ENCODE measurements around the gene SPTB.

SPTB gene

GRCh38 chr14:64730061-64730440, 149.7 kb downstream of the SPTB start:
- no peak for TF ChIP-seq CEBPB (IDR thresholded peaks at IDR 0.05)

GRCh38 chr14:64729386-64730060, 150.2 kb downstream of the SPTB start:
- TF ChIP-seq USF1 (IDR thresholded peaks at IDR 0.05) (no peak), FOXM1 (IDR thresholded peaks at IDR 0.05; ENCODE audit: borderline replicate concordance, low read depth) (no peak), REST (IDR thresholded peaks at IDR 0.05; ENCODE audit: low read depth) (no peak), TAF1 (IDR thresholded peaks at IDR 0.05; ENCODE audit: low read depth) (no peak), EP300 (IDR thresholded peaks at IDR 0.05; ENCODE audit: borderline replicate concordance) (no peak), ZBTB7A (IDR thresholded peaks at IDR 0.05; ENCODE audit: low read depth) (no peak), NFIC (IDR thresholded peaks at IDR 0.05) (no peak), CEBPB (IDR thresholded peaks at IDR 0.05) (no peak), MAX (IDR thresholded peaks at IDR 0.05) (no peak), EGR1 (IDR thresholded peaks at IDR 0.05) (no peak), TEAD4 (IDR thresholded peaks at IDR 0.05) (no peak), CREB1 (IDR thresholded peaks at IDR 0.05; ENCODE audit: low read depth) (no peak), YY1 (IDR thresholded peaks at IDR 0.05; ENCODE audit: low read depth) (no peak), TCF12 (IDR thresholded peaks at IDR 0.05; ENCODE audit: low read depth) (no peak)

- TF ChIP-seq NFIC (IDR thresholded peaks at IDR 0.05) (no peak), ZBTB7A (IDR thresholded peaks at IDR 0.05; ENCODE audit: low read depth) (no peak), TCF12 (IDR thresholded peaks at IDR 0.05; ENCODE audit: low read depth) (no peak), USF1 (IDR thresholded peaks at IDR 0.05) (no peak), YY1 (IDR thresholded peaks at IDR 0.05; ENCODE audit: low read depth) (no peak), TAF1 (IDR thresholded peaks at IDR 0.05; ENCODE audit: low read depth) (no peak), MAX (IDR thresholded peaks at IDR 0.05) (no peak), RAD21 (IDR thresholded peaks at IDR 0.05; ENCODE audit: low read depth) (no peak), TEAD4 (IDR thresholded peaks at IDR 0.05) (no peak), EP300 (IDR thresholded peaks at IDR 0.05; ENCODE audit: borderline replicate concordance) (no peak)
These were observed 150.9 kb downstream of the SPTB start for GRCh38 chr14:64728856-64729255.

- TF ChIP-seq CEBPB (IDR thresholded peaks at IDR 0.05) (no peak), ZBTB7A (IDR thresholded peaks at IDR 0.05; ENCODE audit: low read depth) (no peak), EP300 (IDR thresholded peaks at IDR 0.05; ENCODE audit: borderline replicate concordance) (no peak)
These were observed 151.6 kb downstream of the SPTB start for GRCh38 chr14:64728106-64728505.

- no peak for TF ChIP-seq YY1 (IDR thresholded peaks at IDR 0.05; ENCODE audit: low read depth)
- no peak for TF ChIP-seq EP300 (IDR thresholded peaks at IDR 0.05; ENCODE audit: borderline replicate concordance)
- no peak for TF ChIP-seq RAD21 (IDR thresholded peaks at IDR 0.05; ENCODE audit: low read depth)
- TF ChIP-seq NFIC (IDR thresholded peaks at IDR 0.05) = no peak
- TF ChIP-seq ZBTB7A (IDR thresholded peaks at IDR 0.05; ENCODE audit: low read depth) = no peak
- TF ChIP-seq USF1 (IDR thresholded peaks at IDR 0.05) = no peak
- TF ChIP-seq EGR1 (IDR thresholded peaks at IDR 0.05) = no peak
- no peak for TF ChIP-seq TAF1 (IDR thresholded peaks at IDR 0.05; ENCODE audit: low read depth)
- no peak for TF ChIP-seq CEBPB (IDR thresholded peaks at IDR 0.05)
- no peak for TF ChIP-seq TEAD4 (IDR thresholded peaks at IDR 0.05)
These were observed 152.1 kb downstream of the SPTB start for GRCh38 chr14:64727551-64728071.

- peak; percentile 30; the same call in 1 of the 2 replicates for TF ChIP-seq TCF12 (IDR thresholded peaks at IDR 0.05; ENCODE audit: low read depth)
- TF ChIP-seq YY1 (IDR thresholded peaks at IDR 0.05; ENCODE audit: low read depth) = no peak
- no peak for TF ChIP-seq ZBTB7A (IDR thresholded peaks at IDR 0.05; ENCODE audit: low read depth)
- TF ChIP-seq EP300 (IDR thresholded peaks at IDR 0.05; ENCODE audit: borderline replicate concordance) = no peak
- 0 out of 2 replicates have a peak, but pooled peaks have one; percentile 8 for TF ChIP-seq TEAD4 (IDR thresholded peaks at IDR 0.05)
- TF ChIP-seq FOXM1 (IDR thresholded peaks at IDR 0.05; ENCODE audit: borderline replicate concordance, low read depth) = no peak
These were observed 153.2 kb downstream of the SPTB start for GRCh38 chr14:64726585-64726890.

GRCh38 chr14:64725879-64726584, 153.7 kb downstream of the SPTB start:
- TF ChIP-seq NFIC (IDR thresholded peaks at IDR 0.05) = no peak
- no peak for TF ChIP-seq TCF12 (IDR thresholded peaks at IDR 0.05; ENCODE audit: low read depth)
- no peak for TF ChIP-seq CEBPB (IDR thresholded peaks at IDR 0.05)
- TF ChIP-seq FOXM1 (IDR thresholded peaks at IDR 0.05; ENCODE audit: borderline replicate concordance, low read depth) = no peak
- TF ChIP-seq USF1 (IDR thresholded peaks at IDR 0.05) = no peak
- no peak for TF ChIP-seq TAF1 (IDR thresholded peaks at IDR 0.05; ENCODE audit: low read depth)
- TF ChIP-seq ZBTB7A (IDR thresholded peaks at IDR 0.05; ENCODE audit: low read depth) = no peak
- TF ChIP-seq RAD21 (IDR thresholded peaks at IDR 0.05; ENCODE audit: low read depth) = no peak
- no peak for TF ChIP-seq TEAD4 (IDR thresholded peaks at IDR 0.05)
- TF ChIP-seq EGR1 (IDR thresholded peaks at IDR 0.05) = no peak
- no peak for TF ChIP-seq MAX (IDR thresholded peaks at IDR 0.05)
- TF ChIP-seq YY1 (IDR thresholded peaks at IDR 0.05; ENCODE audit: low read depth) = no peak
- no peak for TF ChIP-seq REST (IDR thresholded peaks at IDR 0.05; ENCODE audit: low read depth)
- no peak for TF ChIP-seq CREB1 (IDR thresholded peaks at IDR 0.05; ENCODE audit: low read depth)
- TF ChIP-seq EP300 (IDR thresholded peaks at IDR 0.05; ENCODE audit: borderline replicate concordance) = no peak

Data from Ishikawa (cell line).